Lung (tissue), 12 donors: ENCODE results near the gene TMSB15A. TPM values are rescaled to one million over a fixed set of nuclear protein-coding genes. Genes with fewer than 3 reads are reported as not detected.
"Not testable (repeated sequence)": the region's sequence is repeated elsewhere in the genome, so short reads cannot be mapped to it uniquely, and the experiment has no call there.

Source experiments
- ATAC-seq: fragments of 200-7000 bp; cut with Tn5 transposase; one replicate; pipeline ENCODE4 v1.9.1; 2020; ENCODE audit warnings: moderate number of reproducible peaks; ENCODE audit not compliant: insufficient read depth, low FRiP score
- DNase-seq, 3 donors: peaks; one replicate each; pipeline ENCODE4 v3.0.0-alpha.2; 2013 to 2017
- H3K27ac ChIP-seq, 2 donors: one replicate each; pipeline ENCODE4 v1.5.1; 2013; ENCODE audit warnings: mild to moderate bottlenecking in 2 of 2, moderate library complexity in 2 of 2, control low read depth in 1 of 2, inconsistent platforms in 1 of 2, low read depth in 1 of 2, low read length in 1 of 2
- H3K27me3 ChIP-seq, 3 donors: one replicate each; pipeline ENCODE4 v1.5.1; 2013; ENCODE audit warnings: low read length in 2 of 3; ENCODE audit not compliant: control insufficient read depth in 3 of 3, insufficient read depth in 3 of 3
- H3K36me3 ChIP-seq, 4 donors: one replicate each; pipeline ENCODE4 v1.5.1; 2013; ENCODE audit warnings: low read length in 4 of 4, mild to moderate bottlenecking in 1 of 4, moderate library complexity in 1 of 4; ENCODE audit not compliant: control insufficient read depth in 4 of 4, insufficient read depth in 4 of 4
- H3K4me1 ChIP-seq, 5 donors: one replicate each; pipeline ENCODE4 v1.5.1; 2013; ENCODE audit warnings: low read length in 5 of 5, mild to moderate bottlenecking in 2 of 5, moderate library complexity in 1 of 5; ENCODE audit not compliant: control insufficient read depth in 5 of 5, insufficient read depth in 5 of 5
- H3K4me3 ChIP-seq: one replicate; pipeline ENCODE4 v1.5.1; 2013; ENCODE audit warnings: mild to moderate bottlenecking, control low read depth, moderate library complexity
- H3K9ac ChIP-seq, 2 donors: one replicate each; pipeline ENCODE4 v1.5.1; 2013; ENCODE audit warnings: low read length in 2 of 2, control low read depth in 1 of 2; ENCODE audit not compliant: insufficient read depth in 1 of 2
- H3K9me3 ChIP-seq, 4 donors: one replicate each; pipeline ENCODE4 v1.5.1; 2013; ENCODE audit warnings: low read length in 3 of 4, mild to moderate bottlenecking in 1 of 4, moderate library complexity in 1 of 4; ENCODE audit not compliant: control insufficient read depth in 4 of 4, insufficient read depth in 3 of 4
- CTCF ChIP-seq: IDR thresholded peaks from 2 replicates; pipeline ENCODE4 v1.5.1; 2012; ENCODE audit warnings: mild to moderate bottlenecking; ENCODE audit errors: control extremely low read depth, extremely low read depth
- WGBS, 2 donors: extraction: QIAGEN DNeasy Blood & Tissue Kit; methylation state at CpG; one replicate each; pipeline ENCODE4 v1.1.7; 2013; 5-methylcytosine and 5-hydroxymethylcytosine counted together
- polyA plus RNA-seq, 2 donors: library from polyadenylated mRNA; stranded (reverse); fragments of 200-250 nt; gene quantifications; one replicate each; pipeline ENCODE4 v1.2.1, GENCODE V29; 2013
- total RNA-seq, 2 donors: library from RNA; depleted of rRNA in 1 of 2; stranded (reverse); fragments of >200 nt in 1 of 2; gene quantifications; one replicate each; pipeline ENCODE4 v1.2.1, GENCODE V29; 2014 to 2021
- donor health status: control.
- donor health status: control.
- donor health status: Bipolar disorder and iron deficiency.
- donor health status: healthy.
- donor health status: DM: yes; HTN: yes; CAD: no.

Gene TMSB15A
- total and polyA plus RNA-seq, 4 donors: 1.1 to 6.4 (median 2.2) TPM

DNA sequence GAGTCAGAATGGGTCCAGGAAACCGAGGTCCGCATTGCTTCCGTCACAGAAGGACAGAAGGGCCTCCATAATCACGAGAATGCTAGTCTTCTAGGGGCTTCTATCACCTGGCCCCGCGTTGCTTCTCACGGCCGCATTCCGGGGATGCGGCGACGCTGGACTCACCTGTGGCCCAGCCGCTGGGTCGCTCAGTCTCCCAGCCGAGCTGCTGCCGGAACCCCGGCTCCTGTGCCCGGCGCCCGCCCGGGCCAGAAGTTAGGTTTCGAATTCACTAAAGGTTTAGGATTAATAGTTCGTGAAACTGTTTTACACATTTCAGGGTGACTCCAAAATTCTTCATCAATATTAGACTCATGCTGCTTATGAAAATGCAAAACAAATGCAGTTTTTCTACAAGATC lies 31.7 kb upstream of the TMSB15A start:
- Histone ChIP-seq H3K4me1 (no peaks in the 10 kb centered on the region), H3K9ac (no peak overlapping the region), H3K36me3 (no peaks in the 10 kb centered on the region), H3K4me3 (no peak overlapping the region), H3K27ac (no peak overlapping the region), H3K27me3 (peaks cover 0 to 23% (median 2%) of the 10 kb centered on the region in 3 donors), H3K9me3 (no peaks in the 10 kb centered on the region)
- 84 to 91% methylated on average over 23 of the region's 23 CpGs for WGBS, 2 donors
- TF ChIP-seq CTCF: no peak
- ATAC-seq (no peak), DNase-seq (no peak)

GRCh38 chrX:102546828-102547493 lies 30.4 kb upstream of the TMSB15A start:
- no peak overlapping the region for H3K4me3 ChIP-seq
- peaks cover 0 to 28% (median 2%) of the 10 kb centered on the region in 3 donors for H3K27me3 ChIP-seq
- no peaks in the 10 kb centered on the region for H3K36me3 ChIP-seq
- no peaks in the 10 kb centered on the region for H3K4me1 ChIP-seq
- no peak for ATAC-seq
- H3K27ac ChIP-seq: no peak overlapping the region
- H3K9ac ChIP-seq: no peak overlapping the region
- WGBS, 2 donors: 16 to 43% methylated on average over 22 to 35 of the region's 35 CpGs
- H3K9me3 ChIP-seq: no peaks in the 10 kb centered on the region
- no peak for TF ChIP-seq CTCF
- DNase-seq: peak in 2 of 3 donors; percentile 2 to 10

- H3K9ac ChIP-seq, H3K36me3 ChIP-seq, H3K4me3 ChIP-seq, H3K9me3 ChIP-seq, H3K4me1 ChIP-seq, DNase-seq, ATAC-seq, H3K27ac ChIP-seq: not testable (repeated sequence)
- WGBS, 2 donors: 70 to 76% methylated on average over 5 of the region's 5 CpGs
- peaks cover 0 to 31% (median 2%) of the 10 kb centered on the region in 3 donors for H3K27me3 ChIP-seq
Measured at GRCh38 chrX:102546175-102546574, 29.6 kb upstream of the TMSB15A start.

- Histone ChIP-seq H3K4me1 (no peaks in the 10 kb centered on the region), H3K36me3 (no peaks in the 10 kb centered on the region), H3K27ac (no peak overlapping the region), H3K9ac (no peak overlapping the region), H3K9me3 (peaks cover 0 to 11% (median 0%) of the 10 kb centered on the region in 4 donors), H3K27me3 (peaks cover 0 to 10% (median 3%) of the 10 kb centered on the region in 3 donors), H3K4me3 (no peak overlapping the region)
- no peak for TF ChIP-seq CTCF
- 70 to 85% methylated on average over 2 of the region's 2 CpGs for WGBS, 2 donors
- ATAC-seq: no peak
- no peak for DNase-seq
Measured at GRCh38 chrX:102535958-102536357, 19.4 kb upstream of the TMSB15A start.
